ENCODE results near the gene ATR. TPM values are rescaled to one million over a fixed set of nuclear protein-coding genes. Genes with fewer than 3 reads are reported as not detected.

ATR gene
- polyA plus RNA-seq, 1 experiment = 17.9 TPM

DNA sequence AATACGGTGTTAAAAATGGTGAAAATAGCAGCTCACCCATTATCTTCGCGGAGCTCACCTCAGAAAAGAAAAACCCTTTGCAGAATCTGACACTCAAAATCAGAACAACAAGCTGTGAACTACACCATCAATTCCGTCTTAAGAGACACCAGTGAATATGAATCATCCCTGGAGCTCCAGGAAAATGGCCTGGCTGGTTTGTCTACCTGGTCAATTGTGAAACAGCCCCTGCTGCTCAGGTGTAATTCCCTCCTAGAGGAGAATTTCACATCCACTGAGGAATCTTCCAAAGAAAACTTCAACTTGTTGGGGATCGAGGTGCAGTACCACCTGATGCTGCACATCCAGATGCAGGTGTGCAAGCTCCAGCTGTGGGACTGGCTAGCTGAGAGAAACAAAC, 127.7 kb downstream of the ATR start:
- ChIA-PET CTCF (no interaction called here), POLR2A (no interaction called here)
- Histone ChIP-seq H3K4me3 (ENCODE audit: low read depth, low read length) (no peak overlapping the region), H3K9me3 (ENCODE audit: control insufficient read depth, insufficient read depth, low read length) (peaks cover 3% of the 10 kb centered on the region; the same call in 1 of the 2 replicates), H3K27me3 (ENCODE audit: control insufficient read depth, insufficient read depth, low read length) (no peaks in the 10 kb centered on the region), H3K27ac (ENCODE audit: low read depth, low read length) (no peak overlapping the region)
- DNase-seq (ENCODE audit: low read depth, low spot score) = no peak
- TF ChIP-seq CTCF (IDR thresholded peaks at IDR 0.05; ENCODE audit: low read depth, low read length) = no peak

DNA sequence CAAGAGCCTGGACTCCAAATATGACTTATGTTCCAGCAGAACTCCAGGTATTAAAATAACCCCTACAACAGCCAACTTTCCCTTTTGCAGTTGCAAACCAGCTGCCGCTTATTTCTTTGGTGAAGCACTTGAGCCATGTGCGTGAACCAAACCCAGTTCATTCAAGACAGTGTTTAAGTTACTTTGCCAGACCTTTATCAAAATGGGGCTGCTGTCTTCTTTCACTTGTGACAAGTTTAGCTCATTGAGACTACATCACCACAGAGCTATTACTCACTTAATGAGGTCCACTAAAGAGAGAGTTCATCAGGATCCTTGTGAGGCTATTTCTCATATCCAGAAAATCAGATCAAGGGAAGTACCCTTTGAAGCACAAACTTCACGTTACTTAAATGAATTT, 128.3 kb downstream of the ATR start:
- TF ChIP-seq CTCF (IDR thresholded peaks at IDR 0.05; ENCODE audit: low read depth, low read length) = no peak
- peaks cover 3% of the 10 kb centered on the region; the same call in 1 of the 2 replicates for H3K9me3 ChIP-seq (ENCODE audit: control insufficient read depth, insufficient read depth, low read length)
- no peak overlapping the region for H3K4me3 ChIP-seq (ENCODE audit: low read depth, low read length)
- POLR2A ChIA-PET = no interaction called here
- H3K27me3 ChIP-seq (ENCODE audit: control insufficient read depth, insufficient read depth, low read length) = no peaks in the 10 kb centered on the region
- no peak for DNase-seq (ENCODE audit: low read depth, low spot score)
- CTCF ChIA-PET = no interaction called here
- H3K27ac ChIP-seq (ENCODE audit: low read depth, low read length) = no peak overlapping the region

- H3K9me3 ChIP-seq (ENCODE audit: control insufficient read depth, insufficient read depth, low read length) = peaks cover 3% of the 10 kb centered on the region
- H3K4me3 ChIP-seq (ENCODE audit: low read depth, low read length) = peak within 1 kb of the TSS; percentile 97
- no peak for TF ChIP-seq CTCF (IDR thresholded peaks at IDR 0.05; ENCODE audit: low read depth, low read length)
- ChIA-PET CTCF (no interaction called here), POLR2A (interaction anchor here (0.6 to 0.7 kb wide), 2 partner anchors 24 to 553 kb away, joined by 3 read pairs; partner anchors contain the start of gene U2SURP)
- H3K27me3 ChIP-seq (ENCODE audit: control insufficient read depth, insufficient read depth, low read length) = no peaks in the 10 kb centered on the region
- H3K27ac ChIP-seq (ENCODE audit: low read depth, low read length) = peak within 1 kb of the TSS; percentile 95
- peak; percentile 86 for DNase-seq (ENCODE audit: low read depth, low spot score)
These were observed 130.4 kb downstream of the ATR start, which contains the start of gene XRN1 for GRCh38 chr3:142447852-142448823. Gene XRN1, minus strand, starts transcription at chr3:142448037. Its CDS starts 93 bp downstream, at chr3:142447944.

DNA sequence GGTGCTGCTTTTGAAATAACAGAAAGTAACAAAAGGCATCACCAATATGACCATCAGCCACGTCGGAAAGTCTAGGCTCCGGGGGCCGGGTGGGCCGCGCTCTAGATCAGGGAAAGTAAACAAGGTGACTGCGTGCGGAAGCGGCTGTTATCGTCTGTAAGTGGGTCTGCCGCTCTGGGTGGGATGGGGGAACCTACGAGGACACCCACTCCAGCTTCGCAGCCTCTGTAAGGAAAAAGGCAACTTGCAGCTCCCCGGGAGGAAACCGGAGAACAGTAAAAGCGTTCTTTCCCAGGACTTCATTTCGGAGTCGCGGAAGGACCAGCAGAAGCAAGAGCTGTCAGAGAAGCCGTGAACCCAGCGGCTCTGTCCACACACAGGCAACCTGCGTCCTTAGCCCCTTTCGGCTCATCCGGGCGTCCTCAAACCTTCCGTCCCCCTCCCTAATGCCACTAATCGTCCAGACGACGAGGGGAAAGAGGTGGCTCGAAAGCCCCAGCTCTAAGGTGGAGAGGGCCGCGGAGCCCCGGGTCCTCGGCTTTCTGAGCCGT, 131.2 kb downstream of the ATR start:
- Histone ChIP-seq H3K4me3 (ENCODE audit: low read depth, low read length) (peak overlapping the region; percentile 97), H3K27me3 (ENCODE audit: control insufficient read depth, insufficient read depth, low read length) (no peaks in the 10 kb centered on the region), H3K27ac (ENCODE audit: low read depth, low read length) (peak overlapping the region; percentile 95), H3K9me3 (ENCODE audit: control insufficient read depth, insufficient read depth, low read length) (peaks cover 3% of the 10 kb centered on the region)
- no peak for TF ChIP-seq CTCF (IDR thresholded peaks at IDR 0.05; ENCODE audit: low read depth, low read length)
- DNase-seq (ENCODE audit: low read depth, low spot score) = no peak
- CTCF ChIA-PET = no interaction called here
- POLR2A ChIA-PET = interaction anchor here (0.6 to 0.7 kb wide), 2 partner anchors 25 to 554 kb away, joined by 3 read pairs; partner anchors contain the start of gene U2SURP

DNA sequence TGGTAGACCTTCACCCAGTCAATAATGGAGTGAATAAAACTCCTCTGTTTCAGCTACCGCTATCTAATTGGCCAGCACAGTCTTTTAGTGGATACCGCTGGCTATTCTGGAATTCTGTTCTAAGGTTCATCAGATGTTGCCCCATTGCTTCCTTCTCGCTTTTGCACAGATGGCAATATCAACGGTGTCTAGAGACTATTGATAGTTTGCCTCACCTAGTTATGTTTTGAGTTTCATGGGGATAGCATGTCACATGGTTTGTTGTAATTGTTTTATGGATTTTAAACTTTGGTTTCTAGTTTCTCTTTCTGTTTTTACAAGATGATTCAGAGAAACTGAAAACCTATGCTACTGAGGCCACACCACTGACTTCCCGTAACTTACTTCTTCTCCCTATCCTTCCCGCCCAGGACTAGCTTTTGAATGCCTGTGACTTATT, 132.7 kb downstream of the ATR start:
- Histone ChIP-seq H3K27me3 (ENCODE audit: control insufficient read depth, insufficient read depth, low read length) (no peaks in the 10 kb centered on the region), H3K27ac (ENCODE audit: low read depth, low read length) (no peak overlapping the region), H3K4me3 (ENCODE audit: low read depth, low read length) (peak overlapping the region; percentile 21), H3K9me3 (ENCODE audit: control insufficient read depth, insufficient read depth, low read length) (peaks cover 3% of the 10 kb centered on the region)
- TF ChIP-seq CTCF (IDR thresholded peaks at IDR 0.05; ENCODE audit: low read depth, low read length) = no peak
- ChIA-PET POLR2A (no interaction called here), CTCF (no interaction called here)
- DNase-seq (ENCODE audit: low read depth, low spot score) = no peak
